Astrocyte (in vitro differentiated cells and primary cell): ENCODE results near the gene C11orf24.

ENCODE experiments used
- CTCF ChIP-seq: IDR thresholded peaks from 2 replicates; pipeline ENCODE4 v1.5.1; 2011; ENCODE audit warnings: low read depth, mild to moderate bottlenecking, inconsistent platforms, low read length, moderate library complexity; ENCODE audit not compliant: insufficient read depth
- EZH2 ChIP-seq: IDR thresholded peaks from 2 replicates; pipeline ENCODE4 v1.6.1; 2012; ENCODE audit warnings: mild to moderate bottlenecking, low read length, inconsistent platforms; ENCODE audit not compliant: insufficient read depth

- no peak for TF ChIP-seq CTCF
- no peak for TF ChIP-seq EZH2
Measured at GRCh38 chr11:68261749-68262543, 9.8 kb downstream of the C11orf24 start.
